ENCODE measurements around the gene RILP. TPM values are rescaled to one million over a fixed set of nuclear protein-coding genes. Genes with fewer than 3 reads are reported as not detected.

RILP gene
- total RNA-seq, 2 donors from 2014 or later = 38.6 to 60.7 TPM

GRCh38 chr17:1612400-1612799 lies 37.3 kb downstream of the RILP start:
- Histone ChIP-seq H3K9me3 (no peaks in the 10 kb centered on the region), H3K36me3 (no peaks in the 10 kb centered on the region), H3K4me3 (no peak overlapping the region), H3K27ac (no peak overlapping the region), H3K4me1 (peaks cover 0 to 4% of the 10 kb centered on the region in 2 donors), H3K27me3 (no peaks in the 10 kb centered on the region)
- DNase-seq (ENCODE audit: low spot score) = no peak
- no peak for TF ChIP-seq CTCF (IDR thresholded peaks at IDR 0.05)

- DNase-seq (ENCODE audit: low spot score) = no peak
- no peaks in the 10 kb centered on the region for H3K36me3 ChIP-seq
These were observed 38.0 kb downstream of the RILP start for GRCh38 chr17:1611715-1612114.

GRCh38 chr17:1608676-1609075 lies 41.0 kb downstream of the RILP start:
- H3K36me3 ChIP-seq = no peaks in the 10 kb centered on the region
- H3K4me3 ChIP-seq = no peak overlapping the region
- H3K9me3 ChIP-seq = no peaks in the 10 kb centered on the region
- no peak for DNase-seq (ENCODE audit: low spot score)
- H3K4me1 ChIP-seq = peaks cover 0 to 4% of the 10 kb centered on the region in 2 donors
- TF ChIP-seq CTCF (IDR thresholded peaks at IDR 0.05) = no peak
- H3K27me3 ChIP-seq = no peaks in the 10 kb centered on the region
- H3K27ac ChIP-seq = no peak overlapping the region

More at GRCh38 chr17:1611715-1612114, 38.0 kb downstream of the RILP start:
- Histone ChIP-seq H3K9me3 (no peaks in the 10 kb centered on the region), H3K4me3 (no peak overlapping the region), H3K27me3 (no peaks in the 10 kb centered on the region), H3K27ac (no peak overlapping the region), H3K4me1 (peaks cover 0 to 4% of the 10 kb centered on the region in 2 donors)
- no peak for TF ChIP-seq CTCF (IDR thresholded peaks at IDR 0.05)

- H3K27ac ChIP-seq = no peak overlapping the region
- peaks cover 0 to 3% of the 10 kb centered on the region in 2 donors for H3K4me1 ChIP-seq
- TF ChIP-seq CTCF (IDR thresholded peaks at IDR 0.05) = no peak
- H3K9me3 ChIP-seq = no peaks in the 10 kb centered on the region
- H3K36me3 ChIP-seq = no peaks in the 10 kb centered on the region
- no peak for DNase-seq (ENCODE audit: low spot score)
- no peaks in the 10 kb centered on the region for H3K27me3 ChIP-seq
- H3K4me3 ChIP-seq = no peak overlapping the region
These were observed 41.7 kb downstream of the RILP start for GRCh38 chr17:1607971-1608320.

GRCh38 chr17:1606352-1606985 lies 43.2 kb downstream of the RILP start:
- Histone ChIP-seq H3K4me3 (no peak overlapping the region), H3K27me3 (no peaks in the 10 kb centered on the region), H3K9me3 (no peaks in the 10 kb centered on the region), H3K4me1 (no peaks in the 10 kb centered on the region), H3K36me3 (no peaks in the 10 kb centered on the region), H3K27ac (peak overlapping the region; percentile 21 to 43)
- DNase-seq (ENCODE audit: low spot score) = no peak
- no peak for TF ChIP-seq CTCF (IDR thresholded peaks at IDR 0.05)
